ENCODE data around the gene DCDC2B. TPM values are rescaled to one million over a fixed set of nuclear protein-coding genes. Genes with fewer than 3 reads are reported as not detected.
A peak's percentile ranks its signal among the peaks of the same experiment; 100 is the strongest.

The DCDC2B gene
- total RNA-seq, 1 donor from 2014 or later = not detected

- H3K9me3 Mint-ChIP-seq = no peaks in the 10 kb centered on the region
- H3K4me1 Mint-ChIP-seq = peaks cover 37% of the 10 kb centered on the region
- no peak for TF ChIP-seq CTCF (conservative IDR thresholded peaks at IDR 0.05)
- H3K27me3 Mint-ChIP-seq (ENCODE audit: low read depth) = no peaks in the 10 kb centered on the region
- H3K36me3 Mint-ChIP-seq (ENCODE audit: low read depth) = peaks cover 6% of the 10 kb centered on the region
- peak within 1 kb of the TSS; percentile 99 for H3K4me3 Mint-ChIP-seq
- peak within 1 kb of the TSS; percentile 98 for H3K27ac Mint-ChIP-seq (ENCODE audit: unreplicated experiment)
- peak; percentile 80 for DNase-seq (ENCODE audit: low read depth, low spot score)
Measured at GRCh38 chr1:32221980-32222755, 13.3 kb downstream of the DCDC2B start, which contains the start of the genes EIF3I and TMEM234. EIF3I (plus strand) TSS chr1:32222407; CDS start chr1:32222442, 35 bp downstream. TMEM234 (minus strand) TSS chr1:32222353; CDS start chr1:32222322, 31 bp downstream.

- Mint-ChIP-seq H3K36me3 (ENCODE audit: low read depth) (peaks cover 19% of the 10 kb centered on the region), H3K4me3 (peak overlapping the region; percentile 99), H3K27me3 (ENCODE audit: low read depth) (no peaks in the 10 kb centered on the region), H3K27ac (ENCODE audit: unreplicated experiment) (no peak overlapping the region), H3K4me1 (peaks cover 37% of the 10 kb centered on the region), H3K9me3 (no peaks in the 10 kb centered on the region)
- no peak for DNase-seq (ENCODE audit: low read depth, low spot score)
- TF ChIP-seq CTCF (conservative IDR thresholded peaks at IDR 0.05) = no peak
Measured at GRCh38 chr1:32223683-32224082, 14.8 kb downstream of the DCDC2B start.

- no peaks in the 10 kb centered on the region for H3K9me3 Mint-ChIP-seq
- H3K36me3 Mint-ChIP-seq (ENCODE audit: low read depth) = peaks cover 21% of the 10 kb centered on the region
- no peak for TF ChIP-seq CTCF (conservative IDR thresholded peaks at IDR 0.05)
- DNase-seq (ENCODE audit: low read depth, low spot score) = no peak
- H3K27me3 Mint-ChIP-seq (ENCODE audit: low read depth) = no peaks in the 10 kb centered on the region
- H3K4me1 Mint-ChIP-seq = peaks cover 37% of the 10 kb centered on the region
- H3K4me3 Mint-ChIP-seq = peak overlapping the region; percentile 99
- H3K27ac Mint-ChIP-seq (ENCODE audit: unreplicated experiment) = no peak overlapping the region
Measured at GRCh38 chr1:32224285-32224684, 15.4 kb downstream of the DCDC2B start.

GRCh38 chr1:32228771-32229170 lies 19.9 kb downstream of the DCDC2B start:
- Mint-ChIP-seq H3K4me1 (peaks cover 5% of the 10 kb centered on the region), H3K4me3 (no peak overlapping the region), H3K36me3 (ENCODE audit: low read depth) (peaks cover 21% of the 10 kb centered on the region), H3K27me3 (ENCODE audit: low read depth) (no peaks in the 10 kb centered on the region), H3K9me3 (no peaks in the 10 kb centered on the region), H3K27ac (ENCODE audit: unreplicated experiment) (no peak overlapping the region)
- no peak for DNase-seq (ENCODE audit: low read depth, low spot score)
- no peak for TF ChIP-seq CTCF (conservative IDR thresholded peaks at IDR 0.05)

- H3K27ac Mint-ChIP-seq (ENCODE audit: unreplicated experiment) = no peak overlapping the region
- H3K4me3 Mint-ChIP-seq = no peak overlapping the region
- H3K4me1 Mint-ChIP-seq = no peaks in the 10 kb centered on the region
- DNase-seq (ENCODE audit: low read depth, low spot score) = no peak
- no peaks in the 10 kb centered on the region for H3K27me3 Mint-ChIP-seq (ENCODE audit: low read depth)
- no peaks in the 10 kb centered on the region for H3K9me3 Mint-ChIP-seq
- H3K36me3 Mint-ChIP-seq (ENCODE audit: low read depth) = peaks cover 15% of the 10 kb centered on the region
- TF ChIP-seq CTCF (conservative IDR thresholded peaks at IDR 0.05) = no peak
Measured at GRCh38 chr1:32231843-32232432, 23.0 kb downstream of the DCDC2B start.
